AG09309 (cell line): ENCODE data around the gene ACTG2.

Experiments
- DNase-seq: peaks from one replicate; pipeline ENCODE4 v3.0.0-alpha.2; 2010; ENCODE audit warnings: low read depth
- H3K4me3 ChIP-seq: 2 replicates; pipeline ENCODE4 v1.5.1; 2011; ENCODE audit warnings: mild to moderate bottlenecking, low read depth, low read length, moderate library complexity; ENCODE audit not compliant: control insufficient read depth
- TF ChIP-seq, protein P1 (sequence below): IDR thresholded peaks from 2 replicates; pipeline ENCODE4 v1.5.1; 2011; ENCODE audit warnings: mild to moderate bottlenecking, low read depth, low read length, inconsistent platforms; ENCODE audit not compliant: insufficient read depth, control insufficient read depth; ENCODE audit errors: missing control alignments

The ACTG2 gene

GRCh38 chr2:73893764-73894474, 1.1 kb downstream of the ACTG2 start:
- DNase-seq = no peak
- H3K4me3 ChIP-seq = no peak overlapping the region
- TF ChIP-seq, protein P1, sequence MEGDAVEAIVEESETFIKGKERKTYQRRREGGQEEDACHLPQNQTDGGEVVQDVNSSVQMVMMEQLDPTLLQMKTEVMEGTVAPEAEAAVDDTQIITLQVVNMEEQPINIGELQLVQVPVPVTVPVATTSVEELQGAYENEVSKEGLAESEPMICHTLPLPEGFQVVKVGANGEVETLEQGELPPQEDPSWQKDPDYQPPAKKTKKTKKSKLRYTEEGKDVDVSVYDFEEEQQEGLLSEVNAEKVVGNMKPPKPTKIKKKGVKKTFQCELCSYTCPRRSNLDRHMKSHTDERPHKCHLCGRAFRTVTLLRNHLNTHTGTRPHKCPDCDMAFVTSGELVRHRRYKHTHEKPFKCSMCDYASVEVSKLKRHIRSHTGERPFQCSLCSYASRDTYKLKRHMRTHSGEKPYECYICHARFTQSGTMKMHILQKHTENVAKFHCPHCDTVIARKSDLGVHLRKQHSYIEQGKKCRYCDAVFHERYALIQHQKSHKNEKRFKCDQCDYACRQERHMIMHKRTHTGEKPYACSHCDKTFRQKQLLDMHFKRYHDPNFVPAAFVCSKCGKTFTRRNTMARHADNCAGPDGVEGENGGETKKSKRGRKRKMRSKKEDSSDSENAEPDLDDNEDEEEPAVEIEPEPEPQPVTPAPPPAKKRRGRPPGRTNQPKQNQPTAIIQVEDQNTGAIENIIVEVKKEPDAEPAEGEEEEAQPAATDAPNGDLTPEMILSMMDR = no peak

- TF ChIP-seq, protein P1 = no peak
- DNase-seq = no peak
- H3K4me3 ChIP-seq = no peak overlapping the region
Observed at GRCh38 chr2:73894475-73894850, 1.7 kb downstream of the ACTG2 start.

DNA sequence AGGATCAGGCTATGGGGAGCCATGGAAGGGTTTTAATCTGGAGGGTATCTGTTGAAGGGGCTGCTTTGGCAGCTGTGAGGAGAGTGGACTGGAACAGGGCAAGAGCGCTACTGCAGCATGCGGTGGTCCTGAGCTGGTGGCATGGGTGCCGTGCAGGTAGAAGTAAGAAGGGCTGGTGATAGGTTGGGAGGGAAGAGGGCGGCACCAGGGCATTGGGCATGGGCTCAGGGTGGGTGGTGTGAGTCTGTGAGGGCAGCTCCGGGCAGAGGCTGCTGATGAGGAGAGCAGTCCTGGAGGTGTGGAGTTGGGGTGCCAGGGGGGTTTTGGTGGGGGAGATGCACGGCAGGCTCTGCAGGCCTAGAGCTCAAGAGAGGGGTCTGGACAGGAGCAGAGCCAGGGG, 2.1 kb downstream of the ACTG2 start:
- no peak for DNase-seq
- no peak overlapping the region for H3K4me3 ChIP-seq
- TF ChIP-seq, protein P1 = no peak

DNA sequence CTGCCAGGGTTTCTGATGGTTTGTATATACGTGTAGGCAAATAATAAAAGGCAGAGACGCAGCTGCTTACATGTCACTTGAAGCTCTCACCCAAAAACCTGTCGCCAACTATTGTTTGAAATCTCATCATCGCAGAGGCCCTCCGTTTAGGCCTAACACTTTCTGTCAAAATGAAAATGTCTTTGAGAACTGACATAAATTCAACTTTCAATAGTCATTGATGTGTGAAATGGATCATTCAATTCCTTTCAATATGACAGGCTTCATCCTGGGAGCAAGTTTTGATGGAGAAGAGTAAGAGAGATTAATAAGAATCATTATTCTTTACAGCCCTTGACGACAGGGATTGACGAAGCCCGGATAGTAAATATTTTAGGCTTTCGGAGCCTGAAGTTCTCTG, 2.7 kb downstream of the ACTG2 start:
- H3K4me3 ChIP-seq = no peak overlapping the region
- DNase-seq = no peak
- TF ChIP-seq, protein P1 = no peak

- TF ChIP-seq, protein P1 = no peak
- H3K4me3 ChIP-seq = no peak overlapping the region
- peak; percentile 92 for DNase-seq
Observed at GRCh38 chr2:73896362-73897239, 3.8 kb downstream of the ACTG2 start.

DNA sequence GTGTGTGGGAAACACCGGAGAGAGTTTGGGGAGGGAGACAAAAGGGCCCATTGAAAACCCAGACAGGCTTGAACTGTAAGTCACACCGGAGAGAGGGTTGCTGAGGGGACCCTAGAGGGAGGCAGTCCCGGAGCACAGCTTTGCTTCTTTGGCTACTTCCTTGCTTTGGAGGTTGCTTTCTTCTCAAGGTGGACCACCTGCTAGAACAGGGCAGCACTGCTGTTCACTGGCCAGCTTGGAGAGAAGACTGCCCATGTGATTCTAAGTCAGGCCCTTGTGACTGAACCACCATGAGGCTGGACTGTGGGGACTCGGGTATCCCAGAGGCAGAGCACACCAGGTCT, 4.4 kb downstream of the ACTG2 start:
- TF ChIP-seq, protein P1 = no peak
- no peak for DNase-seq
- H3K4me3 ChIP-seq = no peak overlapping the region
